ENCODE measurements around the gene PCDH9.

The PCDH9 gene

GRCh38 chr13:67135356-67135755 is 94.8 kb downstream of the PCDH9 start:
- H3K9ac ChIP-seq (ENCODE audit: insufficient read length), result no peak overlapping the region
- H3K36me3 ChIP-seq (ENCODE audit: insufficient read depth, low read length), result no peaks in the 10 kb centered on the region
- no peaks in the 10 kb centered on the region for H3K9me3 ChIP-seq (ENCODE audit: low read depth, low read length)
- no peak for TF ChIP-seq POLR2AphosphoS5 (IDR thresholded peaks at IDR 0.05; ENCODE audit: borderline replicate concordance, low read depth, low read length)
- TF ChIP-seq EZH2 (IDR thresholded peaks at IDR 0.05), result no peak
- TF ChIP-seq FOXP2 (optimal IDR thresholded peaks at IDR 0.05; ENCODE audit: control extremely low read depth, extremely low read length, insufficient read depth), result no peak
- no peak overlapping the region for H3K4me3 ChIP-seq
- DNase-seq (ENCODE audit: low read depth, low spot score), result no peak
- H3K27ac ChIP-seq, result no peak overlapping the region

GRCh38 chr13:67134417-67135129 is 95.6 kb downstream of the PCDH9 start:
- peak overlapping the region; percentile 38 for H3K9ac ChIP-seq (ENCODE audit: insufficient read length)
- peak overlapping the region; percentile 57 for H3K4me3 ChIP-seq
- H3K9me3 ChIP-seq (ENCODE audit: low read depth, low read length), result no peaks in the 10 kb centered on the region
- no peak overlapping the region; the same call in 1 of the 2 replicates for H3K27ac ChIP-seq
- H3K36me3 ChIP-seq (ENCODE audit: insufficient read depth, low read length), result no peaks in the 10 kb centered on the region
- TF ChIP-seq POLR2AphosphoS5 (IDR thresholded peaks at IDR 0.05; ENCODE audit: borderline replicate concordance, low read depth, low read length) (no peak), EZH2 (IDR thresholded peaks at IDR 0.05) (no peak), FOXP2 (optimal IDR thresholded peaks at IDR 0.05; ENCODE audit: control extremely low read depth, extremely low read length, insufficient read depth) (no peak)
- DNase-seq (ENCODE audit: low read depth, low spot score), result no peak

GRCh38 chr13:67133476-67133875 is 96.7 kb downstream of the PCDH9 start:
- TF ChIP-seq EZH2 (IDR thresholded peaks at IDR 0.05) (no peak), POLR2AphosphoS5 (IDR thresholded peaks at IDR 0.05; ENCODE audit: borderline replicate concordance, low read depth, low read length) (no peak), FOXP2 (optimal IDR thresholded peaks at IDR 0.05; ENCODE audit: control extremely low read depth, extremely low read length, insufficient read depth) (no peak)
- no peaks in the 10 kb centered on the region for H3K9me3 ChIP-seq (ENCODE audit: low read depth, low read length)
- DNase-seq (ENCODE audit: low read depth, low spot score), result no peak
- no peaks in the 10 kb centered on the region for H3K36me3 ChIP-seq (ENCODE audit: insufficient read depth, low read length)
- no peak overlapping the region for H3K4me3 ChIP-seq
- H3K27ac ChIP-seq, result no peak overlapping the region
- H3K9ac ChIP-seq (ENCODE audit: insufficient read length), result peak overlapping the region; percentile 17

- TF ChIP-seq EZH2 (IDR thresholded peaks at IDR 0.05) (no peak), POLR2AphosphoS5 (IDR thresholded peaks at IDR 0.05; ENCODE audit: borderline replicate concordance, low read depth, low read length) (no peak), FOXP2 (optimal IDR thresholded peaks at IDR 0.05; ENCODE audit: control extremely low read depth, extremely low read length, insufficient read depth) (no peak)
- Histone ChIP-seq H3K27ac (no peak overlapping the region), H3K4me3 (no peak overlapping the region), H3K9me3 (ENCODE audit: low read depth, low read length) (no peaks in the 10 kb centered on the region), H3K36me3 (ENCODE audit: insufficient read depth, low read length) (no peaks in the 10 kb centered on the region), H3K9ac (ENCODE audit: insufficient read length) (no peak overlapping the region)
- no peak for DNase-seq (ENCODE audit: low read depth, low spot score)
Measured at GRCh38 chr13:67131393-67131792, 98.7 kb downstream of the PCDH9 start.

- no peak for DNase-seq (ENCODE audit: low read depth, low spot score)
- Histone ChIP-seq H3K9me3 (ENCODE audit: low read depth, low read length) (no peaks in the 10 kb centered on the region), H3K36me3 (ENCODE audit: insufficient read depth, low read length) (no peaks in the 10 kb centered on the region), H3K4me3 (no peak overlapping the region), H3K9ac (ENCODE audit: insufficient read length) (no peak overlapping the region), H3K27ac (no peak overlapping the region)
- TF ChIP-seq FOXP2 (optimal IDR thresholded peaks at IDR 0.05; ENCODE audit: control extremely low read depth, extremely low read length, insufficient read depth) (no peak), EZH2 (IDR thresholded peaks at IDR 0.05) (no peak), POLR2AphosphoS5 (IDR thresholded peaks at IDR 0.05; ENCODE audit: borderline replicate concordance, low read depth, low read length) (no peak)
Measured at GRCh38 chr13:67130444-67130843, 99.7 kb downstream of the PCDH9 start.

- TF ChIP-seq POLR2AphosphoS5 (IDR thresholded peaks at IDR 0.05; ENCODE audit: borderline replicate concordance, low read depth, low read length) (no peak), EZH2 (IDR thresholded peaks at IDR 0.05) (no peak), FOXP2 (optimal IDR thresholded peaks at IDR 0.05; ENCODE audit: control extremely low read depth, extremely low read length, insufficient read depth) (no peak)
- Histone ChIP-seq H3K9ac (ENCODE audit: insufficient read length) (no peak overlapping the region), H3K9me3 (ENCODE audit: low read depth, low read length) (no peaks in the 10 kb centered on the region), H3K27ac (no peak overlapping the region), H3K4me3 (no peak overlapping the region), H3K36me3 (ENCODE audit: insufficient read depth, low read length) (no peaks in the 10 kb centered on the region)
- no peak for DNase-seq (ENCODE audit: low read depth, low spot score)
Measured at GRCh38 chr13:67128136-67128535, 102.0 kb downstream of the PCDH9 start.

- DNase-seq (ENCODE audit: low read depth, low spot score), result no peak
- no peak for TF ChIP-seq FOXP2 (optimal IDR thresholded peaks at IDR 0.05; ENCODE audit: control extremely low read depth, extremely low read length, insufficient read depth)
- H3K9me3 ChIP-seq (ENCODE audit: low read depth, low read length), result no peaks in the 10 kb centered on the region
Measured at GRCh38 chr13:67125681-67126080, 104.5 kb downstream of the PCDH9 start.

GRCh38 chr13:67123165-67123564 is 107.0 kb downstream of the PCDH9 start:
- Histone ChIP-seq H3K27ac (no peak overlapping the region), H3K9ac (ENCODE audit: insufficient read length) (no peak overlapping the region), H3K4me3 (no peak overlapping the region), H3K9me3 (ENCODE audit: low read depth, low read length) (no peaks in the 10 kb centered on the region), H3K36me3 (ENCODE audit: insufficient read depth, low read length) (no peaks in the 10 kb centered on the region)
- DNase-seq (ENCODE audit: low read depth, low spot score), result no peak
- TF ChIP-seq FOXP2 (optimal IDR thresholded peaks at IDR 0.05; ENCODE audit: control extremely low read depth, extremely low read length, insufficient read depth) (no peak), EZH2 (IDR thresholded peaks at IDR 0.05) (no peak), POLR2AphosphoS5 (IDR thresholded peaks at IDR 0.05; ENCODE audit: borderline replicate concordance, low read depth, low read length) (no peak)

More at GRCh38 chr13:67125681-67126080, 104.5 kb downstream of the PCDH9 start:
- Histone ChIP-seq H3K27ac (no peak overlapping the region), H3K36me3 (ENCODE audit: insufficient read depth, low read length) (no peaks in the 10 kb centered on the region), H3K4me3 (no peak overlapping the region), H3K9ac (ENCODE audit: insufficient read length) (no peak overlapping the region)

- Histone ChIP-seq H3K9ac (ENCODE audit: insufficient read length) (no peak overlapping the region), H3K27ac (no peak overlapping the region), H3K9me3 (ENCODE audit: low read depth, low read length) (no peaks in the 10 kb centered on the region), H3K4me3 (no peak overlapping the region), H3K36me3 (ENCODE audit: insufficient read depth, low read length) (no peaks in the 10 kb centered on the region)
- TF ChIP-seq FOXP2 (optimal IDR thresholded peaks at IDR 0.05; ENCODE audit: control extremely low read depth, extremely low read length, insufficient read depth) (no peak), EZH2 (IDR thresholded peaks at IDR 0.05) (no peak), POLR2AphosphoS5 (IDR thresholded peaks at IDR 0.05; ENCODE audit: borderline replicate concordance, low read depth, low read length) (no peak)
- no peak for DNase-seq (ENCODE audit: low read depth, low spot score)
Measured at GRCh38 chr13:67122251-67122650, 107.9 kb downstream of the PCDH9 start.
